Erythroblast (primary cell): Measurements from ENCODE around the gene LRRC66.

ENCODE experiments used
- DNase-seq, 2 experiments: peaks; one replicate each; lab custom pipeline; 2025; lab: John Stamatoyannopoulos, UW
- GATA1 ChIP-seq: IDR thresholded peaks from 2 replicates; pipeline ENCODE4 v1.6.1; 2011; ENCODE audit warnings: low read depth, mild to moderate bottlenecking, control low read depth, low read length, moderate library complexity
- POLR2A ChIP-seq: IDR thresholded peaks from 2 replicates; pipeline ENCODE4 v1.6.1; 2011; ENCODE audit warnings: mild to moderate bottlenecking, low read length

LRRC66 gene

DNA sequence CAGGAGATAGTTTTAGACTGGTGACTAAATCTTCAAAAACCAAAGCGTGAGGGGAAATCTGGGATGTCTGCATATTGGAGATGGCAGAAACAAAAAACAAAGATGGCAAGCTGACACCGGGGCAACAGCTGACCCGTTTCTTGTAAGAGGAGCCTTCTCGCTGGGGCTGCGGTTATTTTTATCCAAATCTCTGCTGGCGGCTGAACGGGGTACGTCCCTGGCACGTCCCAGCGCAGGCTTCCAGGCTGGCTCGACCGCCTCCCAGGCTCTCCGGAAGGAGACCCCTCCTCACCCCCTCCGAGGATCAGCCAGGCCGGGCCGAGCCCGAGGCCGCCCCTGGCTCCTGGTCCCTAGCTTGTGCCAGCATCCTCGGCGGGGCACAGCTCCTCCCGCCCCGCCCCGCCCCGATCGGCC, 17.5 kb upstream of the LRRC66 start:
- no peak for DNase-seq
- no peak for TF ChIP-seq GATA1
- TF ChIP-seq POLR2A: no peak

DNA sequence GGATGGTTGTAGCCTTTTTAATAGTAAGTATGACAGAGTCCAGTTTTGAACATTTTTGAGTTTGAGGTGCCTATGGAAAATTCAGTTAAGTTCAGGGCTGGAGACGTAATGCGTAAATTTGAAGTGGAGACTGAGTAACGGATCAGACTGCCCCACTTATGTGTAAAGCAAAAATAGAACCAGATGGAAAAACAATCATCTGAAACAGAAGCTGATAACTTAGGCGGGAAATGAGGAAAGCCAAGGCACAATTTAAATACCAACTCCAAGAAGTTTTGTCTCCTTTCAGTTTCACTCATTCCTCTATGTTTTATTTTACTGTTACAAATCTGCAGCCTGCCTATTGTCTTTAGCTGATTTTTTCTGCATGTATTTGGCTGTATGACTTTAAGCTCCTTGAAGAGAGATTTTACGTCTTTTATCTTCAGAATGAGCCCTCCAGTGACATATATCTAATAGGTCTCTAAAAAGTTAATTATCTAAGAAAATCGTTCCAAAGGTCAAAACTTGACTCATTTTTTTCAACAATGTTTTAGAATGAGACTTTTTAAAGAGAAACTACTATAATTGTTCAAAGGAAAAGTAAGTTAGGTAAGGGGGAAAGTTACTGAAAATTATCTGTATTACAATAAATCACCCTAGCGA, 16.8 kb upstream of the LRRC66 start:
- no peak for TF ChIP-seq GATA1
- no peak for TF ChIP-seq POLR2A
- no peak for DNase-seq

GRCh38 chr4:52035190-52035589, 15.0 kb upstream of the LRRC66 start:
- no peak for TF ChIP-seq POLR2A
- TF ChIP-seq GATA1: no peak
- DNase-seq: no peak

- TF ChIP-seq GATA1 (no peak), POLR2A (no peak)
Observed at GRCh38 chr4:52032005-52032404, 11.8 kb upstream of the LRRC66 start.

GRCh38 chr4:52028970-52029369, 8.8 kb upstream of the LRRC66 start:
- no peak for DNase-seq
- TF ChIP-seq POLR2A: no peak
- TF ChIP-seq GATA1: no peak

More at GRCh38 chr4:52032005-52032404, 11.8 kb upstream of the LRRC66 start:
- DNase-seq: no peak

- no peak for DNase-seq
- TF ChIP-seq GATA1: no peak
- no peak for TF ChIP-seq POLR2A
Observed at GRCh38 chr4:52017814-52018213, 2.3 kb downstream of the LRRC66 start.

GRCh38 chr4:52016981-52017380, 3.2 kb downstream of the LRRC66 start:
- TF ChIP-seq GATA1 (no peak), POLR2A (no peak)
- no peak for DNase-seq

DNA sequence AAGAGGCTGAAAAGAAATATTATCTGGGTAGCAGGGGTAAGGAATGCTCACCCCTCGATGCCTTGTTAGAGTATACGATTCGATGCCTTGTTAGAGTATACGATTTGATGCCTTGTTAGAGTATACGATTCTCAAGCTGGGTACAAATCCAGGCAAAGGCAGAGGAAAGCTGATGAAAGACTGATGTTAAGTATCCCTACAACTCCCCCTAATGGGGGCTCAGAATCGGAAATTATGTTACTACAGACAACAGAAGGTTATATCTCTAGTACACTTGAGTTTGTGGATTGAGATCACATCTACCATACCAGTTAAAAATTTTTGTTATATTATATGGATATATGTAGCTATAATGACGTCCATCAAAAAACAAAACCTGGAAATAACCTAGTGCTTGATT, 4.8 kb downstream of the LRRC66 start:
- TF ChIP-seq GATA1: no peak
- no peak for TF ChIP-seq POLR2A
- no peak for DNase-seq

DNA sequence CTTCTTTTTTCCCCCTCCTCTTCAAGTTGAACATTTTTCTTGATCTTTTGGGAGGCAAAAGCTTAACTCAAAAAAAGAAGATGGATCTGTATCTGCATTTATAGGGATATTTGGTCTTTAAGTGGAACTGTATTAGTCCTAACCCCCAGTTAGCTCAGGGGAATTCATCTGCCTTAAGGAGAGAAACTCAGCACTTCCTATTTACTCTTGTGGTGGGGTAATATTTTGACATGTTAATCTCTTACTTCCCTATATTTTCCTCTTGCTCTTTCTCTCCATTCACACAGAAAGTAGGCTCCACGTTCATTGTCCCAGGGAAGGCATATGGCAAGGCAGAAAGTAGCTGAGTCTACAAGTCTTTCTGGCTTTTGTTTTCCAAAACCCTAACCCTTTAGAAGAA, 5.3 kb downstream of the LRRC66 start:
- TF ChIP-seq GATA1: no peak
- no peak for TF ChIP-seq POLR2A
- DNase-seq: no peak

- TF ChIP-seq GATA1: no peak
- no peak for TF ChIP-seq POLR2A
- DNase-seq: no peak
Observed at GRCh38 chr4:52012651-52013050, 7.5 kb downstream of the LRRC66 start.

DNA sequence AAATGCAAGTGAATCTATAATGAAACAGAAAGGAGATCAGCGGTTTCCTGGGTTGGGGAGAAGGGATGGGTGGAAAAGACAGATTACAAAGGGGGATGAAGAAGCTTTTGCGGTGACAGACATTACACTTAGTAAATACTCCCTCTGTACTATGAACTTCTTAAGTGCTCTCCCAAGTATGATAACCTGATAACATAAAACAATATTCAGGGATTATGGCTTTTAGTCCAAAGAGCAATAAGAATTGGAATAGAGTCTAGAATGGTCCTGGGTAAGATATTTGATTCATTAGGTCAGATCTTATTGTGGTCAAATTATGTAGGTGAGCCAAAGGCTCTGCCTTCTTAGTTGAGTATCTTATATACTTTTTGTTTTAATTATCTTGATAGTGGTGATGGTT, 9.2 kb downstream of the LRRC66 start:
- DNase-seq: no peak
- TF ChIP-seq POLR2A (no peak), GATA1 (no peak)

DNA sequence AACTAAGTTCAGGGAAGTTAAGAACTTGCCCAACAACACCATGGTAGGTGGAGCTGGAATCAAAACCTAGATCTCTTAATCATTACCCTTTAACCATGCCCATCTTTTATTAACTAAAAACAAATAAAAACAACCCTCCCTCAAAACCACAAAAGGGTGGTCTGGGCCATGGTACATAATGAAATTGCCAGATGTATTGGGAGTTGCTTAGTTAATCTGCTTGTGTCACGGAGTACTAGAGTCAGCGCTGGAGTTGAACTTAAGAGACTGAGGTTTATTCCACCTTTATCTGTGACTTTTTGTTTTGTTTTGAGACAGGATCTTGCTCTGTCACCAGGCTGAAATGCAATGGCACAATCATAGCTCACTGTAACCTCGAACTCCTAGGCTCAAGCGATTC, 13.3 kb downstream of the LRRC66 start:
- no peak for TF ChIP-seq POLR2A
- no peak for TF ChIP-seq GATA1
- DNase-seq: no peak

DNA sequence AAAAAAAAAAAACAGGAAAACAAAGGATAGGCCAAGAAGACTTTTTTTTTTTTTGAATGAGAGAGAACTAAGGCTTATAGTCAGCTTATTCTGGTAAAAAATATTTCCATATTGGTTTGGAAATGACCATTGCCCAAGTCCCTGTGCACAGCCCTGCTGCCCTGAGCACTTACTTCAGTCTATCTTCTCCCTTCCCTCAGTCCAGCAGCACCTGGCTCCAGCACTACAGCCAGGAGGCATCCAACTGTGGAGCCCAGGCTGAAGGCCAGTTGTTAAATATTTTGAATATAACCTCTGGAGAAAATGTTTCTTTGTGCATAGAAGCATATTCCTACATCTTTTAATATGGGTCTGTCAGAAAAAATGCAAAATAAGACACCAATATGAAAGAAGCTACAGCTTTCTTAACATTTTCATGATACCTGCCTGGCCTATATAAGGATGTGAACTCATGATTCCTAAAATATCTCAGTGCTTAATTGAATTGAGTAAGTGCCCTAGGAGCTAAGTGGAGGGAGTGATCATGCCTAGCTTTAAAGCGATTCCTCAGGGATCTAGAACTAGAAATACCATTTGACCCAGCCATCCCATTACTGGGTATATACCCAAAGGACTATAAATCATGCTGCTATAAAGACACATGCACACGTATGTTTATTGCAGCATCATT, 14.4 kb downstream of the LRRC66 start:
- no peak for TF ChIP-seq GATA1
- TF ChIP-seq POLR2A: no peak
- no peak for DNase-seq

GRCh38 chr4:52004414-52004813, 15.7 kb downstream of the LRRC66 start:
- no peak for DNase-seq
- TF ChIP-seq GATA1 (no peak), POLR2A (no peak)

- no peak for TF ChIP-seq GATA1
- no peak for TF ChIP-seq POLR2A
- no peak for DNase-seq
Observed at GRCh38 chr4:52001616-52002015, 18.5 kb downstream of the LRRC66 start.
